HG03196 (cell line): ENCODE data around the gene MED1.

Experiments
- ATAC-seq: cut with Tn5 transposase; IDR thresholded peaks from one replicate; pipeline ENCODE4 v1.9.1; 2021; ENCODE audit not compliant: unreplicated experiment

Gene MED1

GRCh38 chr17:39364236-39365025 is 86.6 kb downstream of the MED1 start:
- ATAC-seq: no peak

GRCh38 chr17:39361064-39361463 is 90.0 kb downstream of the MED1 start:
- no peak for ATAC-seq

GRCh38 chr17:39360537-39360936 is 90.5 kb downstream of the MED1 start:
- ATAC-seq: no peak

GRCh38 chr17:39359994-39360393 is 91.1 kb downstream of the MED1 start:
- ATAC-seq: no peak

GRCh38 chr17:39357986-39358385 is 93.1 kb downstream of the MED1 start:
- ATAC-seq: no peak

- ATAC-seq: no peak
These were observed 93.6 kb downstream of the MED1 start for GRCh38 chr17:39357488-39357887.
